Endothelial cell (in vitro differentiated cells): ENCODE measurements around the gene PSG5. TPM values are rescaled to one million over a fixed set of nuclear protein-coding genes. Genes with fewer than 3 reads are reported as not detected.
"Not testable (repeated sequence)": the region's sequence is repeated elsewhere in the genome, so short reads cannot be mapped to it uniquely, and the experiment has no call there.

Experiments
- DNase-seq: peaks from one replicate; pipeline ENCODE4 v3.0.0; 2021; ENCODE audit warnings: low spot score
- H3K27ac Mint-ChIP-seq: one replicate; pipeline ENCODE4 v1.8.0; 2021; ENCODE audit warnings: mixed read lengths, inconsistent platforms; ENCODE audit not compliant: unreplicated experiment
- H3K27me3 Mint-ChIP-seq: one replicate; pipeline ENCODE4 v1.8.0; 2021; ENCODE audit warnings: mild to moderate bottlenecking, moderate library complexity, mixed read lengths, inconsistent platforms; ENCODE audit not compliant: unreplicated experiment
- H3K36me3 Mint-ChIP-seq: one replicate; pipeline ENCODE4 v1.8.0; 2021; ENCODE audit warnings: mild to moderate bottlenecking, low read depth, mixed read lengths, inconsistent platforms; ENCODE audit not compliant: unreplicated experiment
- H3K4me1 Mint-ChIP-seq: one replicate; pipeline ENCODE4 v1.8.0; 2021; ENCODE audit warnings: mild to moderate bottlenecking, mixed read lengths, inconsistent platforms; ENCODE audit not compliant: unreplicated experiment
- H3K4me3 Mint-ChIP-seq: one replicate; pipeline ENCODE4 v1.8.0; 2021; ENCODE audit warnings: mild to moderate bottlenecking, mixed read lengths, inconsistent platforms; ENCODE audit not compliant: unreplicated experiment
- H3K9me3 Mint-ChIP-seq: one replicate; pipeline ENCODE4 v1.8.0; 2021; ENCODE audit warnings: mixed read lengths, inconsistent platforms; ENCODE audit not compliant: unreplicated experiment
- total RNA-seq: library from RNA; stranded (reverse); fragmentation: NEBNext Ultra II Directional; extraction: Animal tissue kit (Norgen Biotek cat#: 25700); gene quantifications from one replicate; pipeline ENCODE4 v1.2.1, GENCODE V29; 2021; ENCODE audit not compliant: unreplicated experiment
- TF ChIP-seq, protein P1 (sequence below): fragments of 200-600 bp; sonication (generic); IDR thresholded peaks from one replicate; pipeline ENCODE4 v1.5.0; 2021; ENCODE audit warnings: antibody characterized with exemption; ENCODE audit not compliant: unreplicated experiment

PSG5 gene
- total RNA-seq, 1 donor from 2014 or later: not detected

DNA sequence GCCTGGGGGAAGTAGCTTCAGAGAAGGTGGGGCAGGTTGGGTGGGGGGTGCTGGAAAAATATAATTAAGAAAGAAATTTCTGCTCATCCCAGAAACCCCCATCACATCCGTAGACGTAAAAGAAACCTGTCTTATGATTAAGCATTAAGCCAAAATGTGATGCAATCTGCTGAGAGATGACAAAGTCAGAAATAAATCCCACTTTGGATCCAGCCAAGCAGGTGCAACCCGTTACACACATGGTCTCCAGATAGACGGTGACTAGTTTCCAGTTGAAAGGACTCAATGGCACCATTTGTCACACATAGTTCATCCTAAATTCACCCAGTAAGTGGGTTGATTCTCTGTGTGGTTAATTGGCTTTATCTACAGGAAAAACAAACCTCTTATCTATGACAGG, 34.1 kb downstream of the PSG5 start:
- Mint-ChIP-seq H3K4me1 (no peaks in the 10 kb centered on the region), H3K27ac (no peak overlapping the region), H3K27me3 (no peaks in the 10 kb centered on the region), H3K36me3 (no peaks in the 10 kb centered on the region), H3K9me3 (no peaks in the 10 kb centered on the region), H3K4me3 (no peak overlapping the region)
- TF ChIP-seq, protein P1, sequence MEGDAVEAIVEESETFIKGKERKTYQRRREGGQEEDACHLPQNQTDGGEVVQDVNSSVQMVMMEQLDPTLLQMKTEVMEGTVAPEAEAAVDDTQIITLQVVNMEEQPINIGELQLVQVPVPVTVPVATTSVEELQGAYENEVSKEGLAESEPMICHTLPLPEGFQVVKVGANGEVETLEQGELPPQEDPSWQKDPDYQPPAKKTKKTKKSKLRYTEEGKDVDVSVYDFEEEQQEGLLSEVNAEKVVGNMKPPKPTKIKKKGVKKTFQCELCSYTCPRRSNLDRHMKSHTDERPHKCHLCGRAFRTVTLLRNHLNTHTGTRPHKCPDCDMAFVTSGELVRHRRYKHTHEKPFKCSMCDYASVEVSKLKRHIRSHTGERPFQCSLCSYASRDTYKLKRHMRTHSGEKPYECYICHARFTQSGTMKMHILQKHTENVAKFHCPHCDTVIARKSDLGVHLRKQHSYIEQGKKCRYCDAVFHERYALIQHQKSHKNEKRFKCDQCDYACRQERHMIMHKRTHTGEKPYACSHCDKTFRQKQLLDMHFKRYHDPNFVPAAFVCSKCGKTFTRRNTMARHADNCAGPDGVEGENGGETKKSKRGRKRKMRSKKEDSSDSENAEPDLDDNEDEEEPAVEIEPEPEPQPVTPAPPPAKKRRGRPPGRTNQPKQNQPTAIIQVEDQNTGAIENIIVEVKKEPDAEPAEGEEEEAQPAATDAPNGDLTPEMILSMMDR: no peak
- DNase-seq: no peak

DNA sequence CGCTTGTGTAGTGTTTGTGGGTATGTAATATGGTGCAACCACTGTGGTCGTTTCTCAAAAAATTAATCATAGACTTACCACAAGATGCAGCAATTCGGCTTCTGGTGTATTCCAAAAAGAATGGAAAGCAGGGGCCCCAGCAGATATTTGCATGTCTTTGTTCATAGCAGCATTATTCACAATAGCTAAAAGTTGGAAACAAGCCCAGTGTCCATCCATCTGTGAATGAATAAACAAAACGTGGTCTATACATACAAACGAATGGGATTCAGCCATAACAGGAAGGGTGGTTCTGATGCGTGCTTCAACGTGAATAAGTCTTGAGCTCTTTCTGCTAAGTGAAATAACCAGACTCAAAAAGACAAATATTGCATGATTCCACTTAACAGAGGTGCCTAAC, 36.5 kb downstream of the PSG5 start:
- not testable (repeated sequence) for DNase-seq

DNA sequence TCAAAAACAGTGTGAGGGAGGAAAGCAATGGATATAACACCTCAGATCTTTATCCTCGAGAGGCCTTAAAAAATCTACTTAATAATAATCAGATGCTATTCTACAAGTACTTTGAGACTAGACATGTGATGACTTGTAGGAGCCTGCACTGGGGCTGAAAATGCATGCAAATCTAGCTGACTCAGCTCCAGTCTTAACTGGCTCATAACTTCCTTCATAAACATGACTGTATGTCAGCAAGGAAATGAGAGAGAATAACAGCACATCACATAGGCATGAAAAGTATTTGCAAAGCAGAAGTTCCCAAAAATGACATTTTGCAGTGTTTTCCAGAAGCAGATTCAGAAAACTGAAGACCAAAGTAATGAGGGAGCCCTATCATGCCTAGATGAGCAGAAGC, 38.1 kb downstream of the PSG5 start:
- no peak overlapping the region for H3K4me3 Mint-ChIP-seq
- H3K27me3 Mint-ChIP-seq: no peaks in the 10 kb centered on the region
- no peak overlapping the region for H3K27ac Mint-ChIP-seq
- no peaks in the 10 kb centered on the region for H3K36me3 Mint-ChIP-seq
- TF ChIP-seq, protein P1: no peak
- no peaks in the 10 kb centered on the region for H3K4me1 Mint-ChIP-seq
- H3K9me3 Mint-ChIP-seq: no peaks in the 10 kb centered on the region
- DNase-seq: no peak

More for the DNA sequence above, 36.5 kb downstream of the PSG5 start:
- not testable (repeated sequence) for H3K4me3 Mint-ChIP-seq, H3K36me3 Mint-ChIP-seq, H3K27ac Mint-ChIP-seq, H3K9me3 Mint-ChIP-seq, H3K4me1 Mint-ChIP-seq, H3K27me3 Mint-ChIP-seq

DNA sequence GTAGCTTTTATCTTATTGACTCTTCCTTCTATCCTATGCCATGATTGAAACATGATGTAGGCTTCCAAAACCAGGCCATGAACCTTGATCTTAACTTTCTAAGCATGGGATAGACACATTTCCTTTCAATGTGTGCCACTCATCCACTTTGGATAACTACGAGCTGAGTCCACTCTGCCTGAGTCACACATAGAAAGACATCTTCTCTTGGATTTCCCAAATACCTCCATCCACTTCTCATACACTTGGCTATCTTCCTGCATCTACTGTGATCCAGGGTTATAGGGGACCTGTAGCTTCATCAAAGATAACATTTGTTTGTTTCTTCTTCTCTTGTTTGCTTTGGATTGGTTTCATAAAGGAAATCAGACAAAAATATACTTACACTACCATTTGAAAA, 44.6 kb downstream of the PSG5 start:
- not testable (repeated sequence) for H3K36me3 Mint-ChIP-seq, H3K27ac Mint-ChIP-seq, DNase-seq, H3K9me3 Mint-ChIP-seq, H3K4me3 Mint-ChIP-seq, H3K4me1 Mint-ChIP-seq, H3K27me3 Mint-ChIP-seq

DNA sequence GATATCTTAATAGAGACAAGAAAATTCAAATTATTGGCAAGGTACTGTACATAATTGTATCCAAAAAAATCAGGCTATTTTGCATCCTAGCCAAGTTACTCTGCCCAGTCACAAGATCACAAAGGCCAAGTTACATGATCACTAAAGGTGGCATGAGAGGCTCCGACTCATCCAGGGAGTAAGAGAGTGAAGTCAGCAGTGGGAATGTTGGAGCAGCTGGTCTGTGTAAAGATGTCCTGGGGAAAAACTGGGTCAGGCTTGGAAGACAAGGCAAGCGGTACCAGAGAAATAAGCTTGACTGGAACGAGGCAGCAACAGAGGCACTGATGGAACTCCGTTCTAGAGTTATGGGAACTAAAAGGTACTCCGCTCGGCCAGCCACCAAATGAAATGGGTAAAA, 53.6 kb downstream of the PSG5 start:
- Mint-ChIP-seq H3K4me1 (no peaks in the 10 kb centered on the region), H3K9me3 (no peaks in the 10 kb centered on the region)
- TF ChIP-seq, protein P1: no peak

DNA sequence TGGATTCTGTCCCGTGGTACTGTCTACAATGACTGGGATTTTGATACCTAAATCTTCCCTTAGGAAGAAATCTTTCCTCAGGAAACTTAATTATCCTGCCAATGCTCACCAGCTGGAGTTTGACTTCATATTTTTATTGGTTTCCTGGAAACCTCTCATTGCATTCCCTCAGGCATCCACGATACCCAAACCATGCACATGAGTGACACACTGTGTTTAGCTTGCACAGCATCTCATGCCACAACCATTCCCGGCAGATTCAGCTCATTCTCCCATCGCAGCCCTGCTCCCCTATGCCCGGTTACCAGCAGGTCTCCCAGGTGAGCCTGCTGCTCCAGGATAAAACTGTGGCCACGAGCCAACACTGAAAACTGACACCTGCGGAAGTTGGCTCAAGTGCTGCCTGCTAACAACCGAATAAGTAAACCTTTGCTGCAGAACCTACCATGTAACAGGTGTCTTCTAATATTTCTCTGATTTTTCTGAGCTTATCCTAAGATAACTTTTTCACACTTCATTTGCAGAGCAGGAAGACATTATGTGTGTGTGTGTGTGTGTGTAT, 55.0 kb downstream of the PSG5 start:
- not testable (repeated sequence) for H3K4me1 Mint-ChIP-seq, H3K4me3 Mint-ChIP-seq, DNase-seq, H3K9me3 Mint-ChIP-seq, H3K27ac Mint-ChIP-seq, H3K27me3 Mint-ChIP-seq, H3K36me3 Mint-ChIP-seq

More for the DNA sequence above, 53.6 kb downstream of the PSG5 start:
- no peak overlapping the region for H3K4me3 Mint-ChIP-seq
- no peak for DNase-seq
- no peak overlapping the region for H3K27ac Mint-ChIP-seq
- no peaks in the 10 kb centered on the region for H3K36me3 Mint-ChIP-seq
- H3K27me3 Mint-ChIP-seq: no peaks in the 10 kb centered on the region

DNA sequence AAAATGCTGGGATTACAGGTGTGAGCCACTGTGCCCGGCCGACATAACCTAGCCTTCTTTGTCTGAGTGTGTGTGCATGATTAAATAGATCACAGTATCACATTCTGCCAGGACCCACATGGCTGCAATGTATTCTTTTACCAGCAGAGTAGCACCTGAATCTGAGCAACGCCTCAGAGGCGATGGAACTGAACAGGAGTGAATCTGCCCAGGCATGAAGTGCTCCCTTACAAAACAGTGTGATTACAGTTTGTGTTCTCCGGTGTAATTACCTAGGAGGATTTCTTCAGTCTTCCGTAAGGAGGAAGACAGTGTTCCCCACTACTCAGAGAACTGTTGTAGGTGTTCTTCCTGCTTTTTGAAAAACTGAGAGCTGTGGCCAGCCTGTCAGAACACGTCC, 57.1 kb downstream of the PSG5 start:
- H3K36me3 Mint-ChIP-seq, H3K4me1 Mint-ChIP-seq, DNase-seq, H3K4me3 Mint-ChIP-seq, H3K9me3 Mint-ChIP-seq, H3K27ac Mint-ChIP-seq, H3K27me3 Mint-ChIP-seq: not testable (repeated sequence)

DNA sequence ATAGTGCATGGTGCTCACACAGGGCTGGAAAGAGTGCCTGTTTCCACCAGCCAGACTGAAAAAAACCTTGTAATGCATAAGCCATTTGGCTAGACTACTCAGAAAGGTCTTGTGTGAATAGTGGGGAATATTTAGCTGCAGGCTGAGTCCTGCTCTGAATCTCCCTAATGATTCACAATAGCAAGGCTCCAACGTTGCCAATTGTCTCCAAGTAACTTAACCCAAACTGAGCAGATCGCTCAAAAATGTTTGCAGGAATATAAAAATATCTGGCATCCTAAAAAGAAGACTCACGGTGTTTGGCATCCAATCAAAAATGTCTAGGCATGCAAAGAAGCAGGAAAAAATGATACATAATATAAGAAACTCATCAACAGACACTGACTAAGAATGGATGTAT, 59.0 kb downstream of the PSG5 start:
- not testable (repeated sequence) for H3K36me3 Mint-ChIP-seq, DNase-seq, H3K27ac Mint-ChIP-seq, H3K4me3 Mint-ChIP-seq, H3K4me1 Mint-ChIP-seq, H3K27me3 Mint-ChIP-seq, H3K9me3 Mint-ChIP-seq
